HEK293 (cell line): ENCODE data around the gene C16orf92.

ENCODE experiments used
- ATF2 ChIP-seq: fragments of 450-650 bp; formaldehyde crosslinking; IDR thresholded peaks from 2 replicates; pipeline ENCODE4 v1.5.1; 2016; ENCODE audit warnings: missing biosample characterization, missing genetic modification characterization, low read depth
- INSM2 ChIP-seq: fragments of 450-650 bp; formaldehyde crosslinking; IDR thresholded peaks from 2 replicates; pipeline ENCODE4 v1.5.1; 2016; ENCODE audit warnings: missing biosample characterization, missing genetic modification characterization
- KLF10 ChIP-seq: fragments of 450-650 bp; IDR thresholded peaks from 2 replicates; pipeline ENCODE4 v1.5.1; 2018; ENCODE audit warnings: missing biosample characterization, mild to moderate bottlenecking, missing genetic modification characterization
- OVOL3 ChIP-seq: fragments of 450-650 bp; formaldehyde crosslinking; IDR thresholded peaks from 2 replicates; pipeline ENCODE4 v1.5.1; 2016; ENCODE audit warnings: missing biosample characterization, missing genetic modification characterization
- ZBTB11 ChIP-seq: fragments of 450-650 bp; formaldehyde crosslinking; conservative IDR thresholded peaks from 2 replicates; pipeline ENCODE4 v1.5.1; 2016; ENCODE audit warnings: low read depth, missing biosample characterization, missing genetic modification characterization
- ZBTB17 ChIP-seq: fragments of 450-650 bp; formaldehyde crosslinking; IDR thresholded peaks from 2 replicates; pipeline ENCODE4 v1.5.1; 2016; ENCODE audit warnings: missing biosample characterization, missing genetic modification characterization
- ZBTB6 ChIP-seq: fragments of 450-650 bp; formaldehyde crosslinking; IDR thresholded peaks from 2 replicates; pipeline ENCODE4 v1.5.1; 2017; ENCODE audit warnings: missing biosample characterization, missing genetic modification characterization
- ZBTB8A ChIP-seq: fragments of 450-650 bp; formaldehyde crosslinking; IDR thresholded peaks from 2 replicates; pipeline ENCODE4 v1.5.1; 2016; ENCODE audit warnings: missing biosample characterization, missing genetic modification characterization
- ZNF211 ChIP-seq: fragments of 450-650 bp; formaldehyde crosslinking; IDR thresholded peaks from 2 replicates; pipeline ENCODE4 v1.5.1; 2016; ENCODE audit warnings: low read depth, missing biosample characterization, missing genetic modification characterization
- ZNF221 ChIP-seq: fragments of 450-650 bp; formaldehyde crosslinking; IDR thresholded peaks from 2 replicates; pipeline ENCODE4 v1.5.1; 2017; ENCODE audit warnings: missing biosample characterization, missing genetic modification characterization, borderline replicate concordance
- ZNF501 ChIP-seq: fragments of 450-650 bp; formaldehyde crosslinking; IDR thresholded peaks from 2 replicates; pipeline ENCODE4 v1.5.1; 2016; ENCODE audit warnings: missing biosample characterization, missing genetic modification characterization
- ZNF513 ChIP-seq: fragments of 450-650 bp; IDR thresholded peaks from 2 replicates; pipeline ENCODE4 v1.5.1; 2018; ENCODE audit warnings: missing biosample characterization, missing genetic modification characterization
- ZNF518A ChIP-seq: fragments of 450-650 bp; formaldehyde crosslinking; conservative IDR thresholded peaks from 2 replicates; pipeline ENCODE4 v1.5.1; 2016; ENCODE audit warnings: low read depth, missing biosample characterization, missing genetic modification characterization
- ZNF560 ChIP-seq: fragments of 450-650 bp; formaldehyde crosslinking; IDR thresholded peaks from 2 replicates; pipeline ENCODE4 v1.5.1; 2017; ENCODE audit warnings: missing biosample characterization, missing genetic modification characterization, borderline replicate concordance
- ZNF639 ChIP-seq: fragments of 450-650 bp; formaldehyde crosslinking; IDR thresholded peaks from 2 replicates; pipeline ENCODE4 v1.5.1; 2016; ENCODE audit warnings: missing biosample characterization, missing genetic modification characterization
- ZNF792 ChIP-seq: fragments of 450-650 bp; formaldehyde crosslinking; IDR thresholded peaks from 2 replicates; pipeline ENCODE4 v1.5.1; 2016; ENCODE audit warnings: missing biosample characterization, missing genetic modification characterization
- ZSCAN5A ChIP-seq: fragments of 450-650 bp; formaldehyde crosslinking; IDR thresholded peaks from 2 replicates; pipeline ENCODE4 v1.5.1; 2016; ENCODE audit warnings: missing biosample characterization, missing genetic modification characterization

C16orf92 gene

GRCh38 chr16:29995911-29996765 lies 26.9 kb upstream of the C16orf92 start, which contains the start of gene INO80E (continued):
- TF ChIP-seq ZSCAN5A (tag by site-specific recombination): peak; percentile 51; the same call in 1 of the 2 replicates
- TF ChIP-seq ZBTB11 (tag by site-specific recombination): peak; percentile 94
- peak; percentile 43; the same call in 1 of the 2 replicates for TF ChIP-seq OVOL3 (tag by site-specific recombination)
- TF ChIP-seq ZNF639 (tag by site-specific recombination): peak; percentile 77; the same call in 1 of the 2 replicates
- TF ChIP-seq ZBTB6: no peak
- TF ChIP-seq ZBTB8A (tag by site-specific recombination): peak; percentile 58
- TF ChIP-seq ATF2 (tag by site-specific recombination): peak; percentile 85
- 0 out of 2 replicates have a peak, but pooled peaks have one; percentile 59 for TF ChIP-seq ZNF221 (tag by site-specific recombination)
- no peak; the same call in 1 of the 2 replicates for TF ChIP-seq ZNF513 (tag by site-specific recombination)
- no peak for TF ChIP-seq ZNF211 (tag by site-specific recombination)
- TF ChIP-seq ZBTB17 (tag by site-specific recombination): peak; percentile 86
- peak; percentile 76; the same call in 1 of the 2 replicates for TF ChIP-seq KLF10
- no peak for TF ChIP-seq ZNF501 (tag by site-specific recombination)
- TF ChIP-seq ZNF792 (tag by site-specific recombination): 0 out of 2 replicates have a peak, but pooled peaks have one; percentile 41
- TF ChIP-seq ZNF560 (tag by site-specific recombination): no peak
- TF ChIP-seq INSM2 (tag by site-specific recombination): peak; percentile 44
- TF ChIP-seq ZNF518A (tag by site-specific recombination): peak; percentile 35; the same call in 1 of the 2 replicates
